OCI-LY1 (cell line): ENCODE results near the gene PRKG1.

ENCODE experiments used
- H2AFZ ChIP-seq: fragments of 200-600 bp; sonication (generic), shearing (Covaris generic); 2 replicates; pipeline ENCODE4 v1.6.0; 2014; ENCODE audit warnings: antibody characterized with exemption, mild to moderate bottlenecking, low read length
- H3F3A ChIP-seq: fragments of 200-600 bp; sonication (generic), shearing (Covaris generic); 2 replicates; pipeline ENCODE4 v1.6.0; 2014; ENCODE audit warnings: mild to moderate bottlenecking, antibody characterized with exemption, low read length, moderate library complexity; ENCODE audit not compliant: insufficient read depth
- H3K27ac ChIP-seq: fragments of 200-600 bp; sonication (generic); 2 replicates; pipeline ENCODE4 v1.5.1; 2014; ENCODE audit warnings: low read length, mixed run types, mild to moderate bottlenecking, low read depth; ENCODE audit not compliant: poor library complexity, severe bottlenecking
- H3K27me3 ChIP-seq: fragments of 200-600 bp; sonication (generic); 2 replicates; pipeline ENCODE4 v1.6.0; 2014; ENCODE audit warnings: antibody characterized with exemption, mild to moderate bottlenecking, low read length, moderate library complexity; ENCODE audit not compliant: insufficient read depth
- H3K36me3 ChIP-seq: fragments of 200-600 bp; sonication (generic); 2 replicates; pipeline ENCODE4 v1.6.1; 2014; ENCODE audit warnings: mild to moderate bottlenecking, antibody characterized with exemption, low read length, moderate library complexity, mixed read lengths; ENCODE audit not compliant: insufficient read depth
- H3K4me1 ChIP-seq: fragments of 200-600 bp; sonication (generic); 2 replicates; pipeline ENCODE4 v1.5.1; 2014; ENCODE audit warnings: mild to moderate bottlenecking, low read length, moderate library complexity; ENCODE audit not compliant: insufficient read depth, severe bottlenecking
- H3K4me2 ChIP-seq: fragments of 200-600 bp; sonication (generic), shearing (Covaris generic); 2 replicates; pipeline ENCODE4 v1.6.1; 2014; ENCODE audit warnings: low read length
- H3K4me3 ChIP-seq: fragments of 200-600 bp; sonication (generic); 2 replicates; pipeline ENCODE4 v1.5.1; 2014; ENCODE audit warnings: low read length, low read depth, mild to moderate bottlenecking, mixed read lengths; ENCODE audit not compliant: poor library complexity, severe bottlenecking
- H3K79me2 ChIP-seq: fragments of 200-600 bp; shearing (Covaris generic); 2 replicates; pipeline ENCODE4 v1.6.1; 2016; ENCODE audit warnings: mixed run types, low read length, mixed read lengths; ENCODE audit not compliant: insufficient read depth
- H3K9ac ChIP-seq: fragments of 200-600 bp; sonication (generic), shearing (Covaris generic); 2 replicates; pipeline ENCODE4 v1.6.1; 2014; ENCODE audit warnings: mild to moderate bottlenecking, low read length, mixed read lengths
- H3K9me2 ChIP-seq: fragments of 200-600 bp; sonication (generic), shearing (Covaris generic); 2 replicates; pipeline ENCODE4 v1.6.1; 2014; ENCODE audit warnings: low read depth, mild to moderate bottlenecking, low read length, mixed read lengths
- H3K9me3 ChIP-seq: fragments of 200-600 bp; shearing (Covaris generic); 2 replicates; pipeline ENCODE4 v1.6.1; 2014; ENCODE audit warnings: low read length, mixed read lengths
- H4K20me1 ChIP-seq: fragments of 200-600 bp; sonication (generic), shearing (Covaris generic); 2 replicates; pipeline ENCODE4 v1.6.0; 2016; ENCODE audit warnings: mild to moderate bottlenecking, low read length; ENCODE audit not compliant: insufficient read depth
- EZH2 ChIP-seq: fragments of 200-600 bp; sonication (generic), shearing (Covaris generic); IDR thresholded peaks from 2 replicates; pipeline ENCODE4 v1.8.0; 2017; ENCODE audit warnings: borderline replicate concordance, mixed run types, mild to moderate bottlenecking, antibody characterized with exemption, low read length, moderate library complexity, mixed read lengths
- TF ChIP-seq, protein P1 (sequence below): fragments of 200-600 bp; sonication (generic), shearing (Covaris generic); IDR thresholded peaks from 2 replicates; pipeline ENCODE4 v1.5.1; 2017; ENCODE audit warnings: mild to moderate bottlenecking, antibody characterized with exemption, low read length, moderate library complexity, mixed read lengths

PRKG1 gene

DNA sequence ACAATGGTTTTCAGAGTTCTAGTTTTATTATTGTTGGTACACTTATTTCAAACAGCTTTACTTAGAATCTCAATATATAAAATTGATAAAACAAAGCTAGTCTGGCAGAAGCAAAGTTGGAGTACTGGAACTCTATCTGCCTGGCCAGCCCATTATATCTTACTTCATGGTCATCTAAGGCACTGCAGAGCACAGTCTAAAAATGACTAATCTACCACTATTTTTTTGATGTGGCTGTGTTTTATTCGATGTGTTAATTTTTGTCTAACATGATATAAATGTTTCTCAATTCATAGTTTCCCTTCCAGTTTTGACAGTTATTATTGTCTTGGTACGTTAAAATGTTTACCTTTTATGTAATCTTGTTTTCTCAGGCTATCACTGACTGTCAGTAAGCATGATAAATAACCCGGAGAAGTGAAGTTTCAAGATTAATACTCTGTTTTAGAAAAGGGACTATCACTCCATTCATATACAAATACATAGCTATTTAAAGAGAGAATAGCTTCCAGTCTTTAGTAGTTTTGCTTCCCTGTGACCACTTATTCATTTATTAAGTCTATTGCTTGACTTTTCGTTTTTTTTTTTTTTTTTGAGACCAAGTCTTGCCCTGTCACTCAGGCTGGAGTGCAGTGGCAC is 685.7 kb downstream of the PRKG1 start:
- Histone ChIP-seq H4K20me1 (no peaks in the 10 kb centered on the region), H3K79me2 (no peaks in the 10 kb centered on the region), H3K9me2 (no peaks in the 10 kb centered on the region), H3K27me3 (no peaks in the 10 kb centered on the region), H3F3A (no peaks in the 10 kb centered on the region), H3K4me1 (no peaks in the 10 kb centered on the region), H3K9me3 (no peaks in the 10 kb centered on the region), H3K27ac (no peak overlapping the region), H3K4me2 (no peak overlapping the region), H3K9ac (no peak overlapping the region), H3K4me3 (no peak overlapping the region), H3K36me3 (no peaks in the 10 kb centered on the region), H2AFZ (no peak overlapping the region)
- TF ChIP-seq EZH2 = no peak
- TF ChIP-seq, protein P1, sequence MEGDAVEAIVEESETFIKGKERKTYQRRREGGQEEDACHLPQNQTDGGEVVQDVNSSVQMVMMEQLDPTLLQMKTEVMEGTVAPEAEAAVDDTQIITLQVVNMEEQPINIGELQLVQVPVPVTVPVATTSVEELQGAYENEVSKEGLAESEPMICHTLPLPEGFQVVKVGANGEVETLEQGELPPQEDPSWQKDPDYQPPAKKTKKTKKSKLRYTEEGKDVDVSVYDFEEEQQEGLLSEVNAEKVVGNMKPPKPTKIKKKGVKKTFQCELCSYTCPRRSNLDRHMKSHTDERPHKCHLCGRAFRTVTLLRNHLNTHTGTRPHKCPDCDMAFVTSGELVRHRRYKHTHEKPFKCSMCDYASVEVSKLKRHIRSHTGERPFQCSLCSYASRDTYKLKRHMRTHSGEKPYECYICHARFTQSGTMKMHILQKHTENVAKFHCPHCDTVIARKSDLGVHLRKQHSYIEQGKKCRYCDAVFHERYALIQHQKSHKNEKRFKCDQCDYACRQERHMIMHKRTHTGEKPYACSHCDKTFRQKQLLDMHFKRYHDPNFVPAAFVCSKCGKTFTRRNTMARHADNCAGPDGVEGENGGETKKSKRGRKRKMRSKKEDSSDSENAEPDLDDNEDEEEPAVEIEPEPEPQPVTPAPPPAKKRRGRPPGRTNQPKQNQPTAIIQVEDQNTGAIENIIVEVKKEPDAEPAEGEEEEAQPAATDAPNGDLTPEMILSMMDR = no peak

DNA sequence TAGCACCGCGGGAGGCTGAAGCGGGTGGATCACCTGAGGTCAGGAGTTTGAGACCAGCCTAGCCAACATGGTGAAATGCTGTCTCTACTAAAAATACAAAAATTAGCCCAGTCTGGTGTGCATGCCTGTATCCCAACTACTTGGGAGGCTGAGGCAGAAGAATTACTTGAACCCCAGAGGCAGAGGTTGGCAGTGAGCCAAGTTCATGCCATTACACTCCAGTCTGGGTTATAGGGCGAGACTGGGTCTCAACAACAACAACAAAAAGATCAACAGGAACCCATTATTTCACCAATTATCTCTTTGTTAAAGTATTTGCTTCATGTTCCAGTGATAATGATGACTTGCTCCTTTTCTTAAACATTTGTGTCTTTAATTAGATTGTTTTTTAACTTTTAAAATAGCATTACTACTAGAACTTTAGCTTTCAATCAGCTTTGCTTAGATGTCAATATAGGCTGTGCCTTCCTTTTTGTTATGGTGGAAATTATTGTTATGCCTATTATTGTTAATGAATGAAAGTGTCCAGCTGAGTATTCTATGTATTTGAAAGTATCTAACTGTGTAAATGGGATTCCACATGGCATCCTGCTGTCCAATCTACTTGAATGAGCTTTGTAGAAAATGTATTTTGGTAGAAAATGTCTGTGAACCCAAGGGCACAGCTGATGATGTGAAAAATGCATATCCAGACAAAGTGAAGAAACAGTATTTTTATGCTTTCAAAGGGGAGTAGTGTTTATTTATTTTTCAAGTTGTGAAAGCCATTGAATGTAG is 686.8 kb downstream of the PRKG1 start:
- no peaks in the 10 kb centered on the region for H3K36me3 ChIP-seq
- no peak overlapping the region for H3K4me2 ChIP-seq
- no peaks in the 10 kb centered on the region for H3K27me3 ChIP-seq
- H3K9me2 ChIP-seq = no peaks in the 10 kb centered on the region
- H2AFZ ChIP-seq = no peak overlapping the region
- H3K79me2 ChIP-seq = no peaks in the 10 kb centered on the region
- H3K27ac ChIP-seq = no peak overlapping the region
- no peaks in the 10 kb centered on the region for H3K4me1 ChIP-seq
- H4K20me1 ChIP-seq = no peaks in the 10 kb centered on the region
- TF ChIP-seq, protein P1 = no peak
- TF ChIP-seq EZH2 = no peak
- H3F3A ChIP-seq = no peaks in the 10 kb centered on the region
- no peak overlapping the region for H3K4me3 ChIP-seq
- H3K9me3 ChIP-seq = no peaks in the 10 kb centered on the region
- H3K9ac ChIP-seq = no peak overlapping the region

DNA sequence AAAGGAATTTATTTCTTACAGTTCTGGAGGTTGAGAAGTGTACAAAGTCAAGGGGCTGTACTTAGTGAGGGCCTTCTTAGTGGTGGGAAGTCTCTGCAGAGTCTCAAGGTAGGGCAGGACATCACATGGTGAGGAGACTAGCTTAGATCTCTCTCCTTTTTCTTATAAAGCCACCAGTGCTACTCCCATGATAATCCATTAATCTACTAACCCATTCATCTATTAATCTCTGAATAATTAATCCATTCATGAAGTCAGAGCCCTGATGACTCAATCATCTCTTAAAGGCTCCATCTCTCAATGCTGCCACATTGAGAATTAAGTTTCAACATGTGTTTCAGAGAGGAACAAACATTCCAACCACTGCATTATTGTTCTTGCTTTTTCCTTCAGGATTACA is 689.5 kb downstream of the PRKG1 start:
- Histone ChIP-seq H3K9ac (no peak overlapping the region), H3K4me3 (no peak overlapping the region), H3K9me2 (no peaks in the 10 kb centered on the region), H3K27ac (no peak overlapping the region), H3F3A (no peaks in the 10 kb centered on the region), H2AFZ (no peak overlapping the region), H3K36me3 (no peaks in the 10 kb centered on the region), H3K79me2 (no peaks in the 10 kb centered on the region), H3K4me1 (no peaks in the 10 kb centered on the region), H3K4me2 (no peak overlapping the region), H3K27me3 (no peaks in the 10 kb centered on the region), H4K20me1 (no peaks in the 10 kb centered on the region), H3K9me3 (no peaks in the 10 kb centered on the region)
- no peak for TF ChIP-seq EZH2
- TF ChIP-seq, protein P1 = no peak
